GM21723 (cell line): ENCODE measurements around the gene SFMBT2.
"Not testable (repeated sequence)": the region's sequence is repeated elsewhere in the genome, so short reads cannot be mapped to it uniquely, and the experiment has no call there.

ENCODE experiments used
- ATAC-seq: cut with Tn5 transposase; IDR thresholded peaks from one replicate; pipeline ENCODE4 v1.9.1; 2021; ENCODE audit warnings: mild to moderate bottlenecking, moderate library complexity; ENCODE audit not compliant: unreplicated experiment

SFMBT2 gene

DNA sequence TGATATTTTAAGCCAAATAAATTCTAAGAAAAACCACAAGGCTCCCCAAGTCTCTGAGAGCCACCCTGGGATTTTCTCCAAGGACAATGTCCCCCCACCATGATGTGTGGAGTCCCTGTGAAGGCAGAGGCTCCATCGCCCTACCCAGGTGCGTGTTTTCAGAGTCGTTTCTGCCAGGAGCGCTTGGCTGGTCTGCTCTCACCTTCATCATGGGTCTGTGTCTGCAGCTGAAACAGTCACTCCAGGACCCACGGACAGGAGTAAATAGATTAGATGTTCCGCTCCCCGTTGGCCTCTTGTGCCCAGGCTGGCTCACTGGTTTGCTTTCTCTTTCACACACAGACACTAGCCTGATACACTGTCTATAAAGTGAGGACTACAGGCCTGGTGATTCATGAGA, 217.5 kb downstream of the SFMBT2 start:
- no peak for ATAC-seq

DNA sequence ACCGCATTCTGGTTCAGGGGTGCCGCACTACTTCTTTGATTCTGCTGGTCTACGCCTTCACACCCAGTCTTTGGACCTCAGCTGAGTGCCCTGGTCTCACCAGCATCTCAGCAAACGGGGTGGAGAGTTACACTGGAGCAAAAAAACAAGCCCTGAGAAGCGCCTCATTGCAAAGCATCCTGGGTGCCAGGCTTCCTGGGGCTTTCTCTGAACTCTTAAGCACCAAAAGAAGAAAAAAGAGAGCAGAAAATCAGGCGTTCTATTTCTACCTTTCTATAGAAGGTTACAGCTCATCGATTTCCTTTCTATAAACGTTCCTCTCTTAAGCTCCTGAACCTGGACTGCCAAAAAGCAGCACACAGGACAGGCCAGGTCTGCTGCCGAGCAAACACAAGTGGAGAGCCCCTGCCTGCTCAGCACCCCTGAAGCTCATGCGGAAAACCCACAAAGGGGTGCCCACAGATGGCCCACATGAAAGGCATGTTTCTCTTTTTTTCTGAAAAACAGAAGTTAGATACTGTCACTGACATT, 217.9 kb downstream of the SFMBT2 start:
- ATAC-seq, result no peak

DNA sequence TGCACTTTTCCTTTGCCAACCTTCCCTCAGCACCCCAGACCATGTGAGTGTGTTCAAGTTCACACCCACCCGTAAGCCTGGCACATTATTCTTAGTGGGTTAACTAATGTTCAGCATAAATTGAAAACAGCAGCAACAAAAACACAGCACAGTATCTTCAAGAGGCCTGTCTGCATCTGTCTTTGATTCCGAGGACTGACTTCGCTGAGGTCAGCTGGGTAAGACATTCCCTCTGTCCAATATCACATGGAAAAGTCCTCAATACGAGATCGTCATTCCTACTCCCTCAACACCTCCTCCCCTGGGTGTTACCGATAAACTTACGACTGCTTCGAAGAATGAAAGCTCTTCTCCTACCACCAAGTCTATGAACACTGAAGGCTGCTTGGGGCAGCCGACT, 218.8 kb downstream of the SFMBT2 start:
- no peak for ATAC-seq

DNA sequence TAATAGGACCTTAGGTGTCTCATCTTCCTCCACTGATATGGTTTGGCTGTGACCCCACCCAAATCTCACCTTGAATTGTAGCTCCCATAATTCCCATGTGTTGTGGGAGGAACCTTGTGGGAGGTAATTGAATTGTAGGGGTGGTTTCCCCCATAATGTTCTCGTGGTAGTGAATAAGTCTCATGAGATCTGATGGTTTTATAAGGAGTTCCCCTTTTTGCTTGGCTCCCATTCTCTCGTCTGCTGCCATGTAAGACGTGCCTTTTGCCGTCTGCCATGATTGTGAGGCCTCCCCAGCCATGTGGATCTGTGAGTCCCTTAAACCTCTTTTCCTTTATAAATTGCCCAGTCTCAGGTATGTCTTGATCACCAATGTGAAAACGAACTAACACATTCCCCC, 220.1 kb downstream of the SFMBT2 start:
- not testable (repeated sequence) for ATAC-seq

DNA sequence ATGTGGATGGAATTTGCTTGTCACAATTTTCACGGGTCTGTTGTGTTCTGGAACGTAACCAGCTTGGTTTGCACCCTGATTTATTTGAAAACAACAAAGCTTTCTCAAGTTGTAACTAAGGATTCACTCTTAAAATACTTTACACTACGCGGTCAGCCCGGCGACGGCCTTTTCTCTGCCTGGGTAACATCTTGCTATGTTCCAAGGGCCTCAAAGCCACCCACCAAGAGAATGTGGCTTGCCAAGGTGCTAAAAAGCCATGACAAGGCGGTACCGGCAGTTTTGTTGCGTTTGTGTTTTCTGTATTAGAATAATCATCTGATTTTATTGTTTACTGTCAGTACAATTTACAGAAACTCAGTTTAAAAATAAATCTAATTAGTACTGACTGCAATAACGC, 220.9 kb downstream of the SFMBT2 start:
- ATAC-seq, result no peak

DNA sequence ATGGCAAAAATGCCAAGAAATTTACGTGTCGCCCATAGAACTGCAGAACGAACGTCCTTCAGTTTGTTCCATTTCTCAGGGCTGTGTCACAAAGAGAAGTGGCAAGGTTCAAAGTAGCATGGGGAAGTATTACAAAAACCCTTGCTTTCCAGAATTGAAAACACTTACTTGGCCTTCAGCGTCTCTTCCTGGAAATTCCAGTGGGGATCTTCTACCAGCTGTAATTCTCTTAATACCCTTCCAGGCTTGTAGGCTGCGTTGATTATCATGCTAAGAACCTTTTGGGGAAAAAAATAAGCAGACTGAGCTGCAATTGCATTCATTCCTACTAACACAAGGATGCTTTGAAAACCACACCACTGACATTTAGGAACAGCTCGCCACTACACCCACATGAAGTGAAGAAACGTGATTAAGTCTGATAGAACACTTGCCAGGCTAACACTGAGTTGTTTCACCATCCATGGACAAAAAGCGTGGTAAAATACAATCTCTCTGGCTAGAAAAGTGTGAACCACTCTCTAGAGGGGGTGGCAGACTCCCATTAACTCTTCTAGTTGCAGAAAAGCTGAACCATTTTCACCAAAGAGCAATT, 222.3 kb downstream of the SFMBT2 start:
- ATAC-seq, result no peak

DNA sequence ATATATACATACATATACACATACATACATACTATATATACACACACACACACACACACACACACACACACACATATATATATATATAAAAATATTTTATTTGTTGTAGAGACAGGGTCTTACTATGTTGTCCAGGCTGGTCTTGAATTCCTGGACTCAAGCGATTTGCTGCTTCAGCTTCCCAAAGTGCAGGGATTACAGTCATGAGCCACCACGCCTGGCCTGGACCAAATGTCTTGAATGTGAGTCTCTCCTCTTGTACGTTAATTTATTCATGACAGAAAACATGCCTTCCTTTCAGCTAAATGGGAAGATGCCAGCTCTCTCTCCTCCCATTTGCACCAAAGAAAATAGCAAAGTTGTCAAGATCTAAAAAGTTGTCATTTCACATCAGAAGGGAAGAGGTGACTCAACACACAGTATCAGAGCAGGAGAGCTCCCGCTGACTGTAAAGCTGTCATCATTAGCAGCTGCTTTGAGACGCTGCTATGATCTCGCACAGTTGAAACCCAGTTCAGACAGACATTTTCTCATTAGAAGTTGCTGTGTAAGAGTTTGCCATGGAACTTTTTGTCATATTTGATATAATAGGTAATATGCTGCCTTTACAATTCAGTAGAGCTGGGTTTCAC, 224.3 kb downstream of the SFMBT2 start:
- ATAC-seq, result no peak

DNA sequence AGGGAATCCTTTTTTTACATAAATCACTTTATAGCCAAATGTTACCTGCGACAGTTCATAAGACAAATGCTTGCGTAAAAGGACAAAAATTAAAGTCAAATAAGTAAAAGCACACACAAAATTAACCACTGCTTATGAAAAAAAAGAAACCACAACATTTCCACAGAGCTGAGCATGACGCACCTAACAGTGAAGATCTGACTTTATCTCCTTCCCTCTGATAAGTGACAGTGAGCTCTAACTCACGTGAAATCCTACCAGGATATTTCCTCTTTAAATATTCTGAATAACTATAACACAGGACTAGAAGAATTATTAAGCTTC, 225.5 kb downstream of the SFMBT2 start:
- no peak for ATAC-seq

DNA sequence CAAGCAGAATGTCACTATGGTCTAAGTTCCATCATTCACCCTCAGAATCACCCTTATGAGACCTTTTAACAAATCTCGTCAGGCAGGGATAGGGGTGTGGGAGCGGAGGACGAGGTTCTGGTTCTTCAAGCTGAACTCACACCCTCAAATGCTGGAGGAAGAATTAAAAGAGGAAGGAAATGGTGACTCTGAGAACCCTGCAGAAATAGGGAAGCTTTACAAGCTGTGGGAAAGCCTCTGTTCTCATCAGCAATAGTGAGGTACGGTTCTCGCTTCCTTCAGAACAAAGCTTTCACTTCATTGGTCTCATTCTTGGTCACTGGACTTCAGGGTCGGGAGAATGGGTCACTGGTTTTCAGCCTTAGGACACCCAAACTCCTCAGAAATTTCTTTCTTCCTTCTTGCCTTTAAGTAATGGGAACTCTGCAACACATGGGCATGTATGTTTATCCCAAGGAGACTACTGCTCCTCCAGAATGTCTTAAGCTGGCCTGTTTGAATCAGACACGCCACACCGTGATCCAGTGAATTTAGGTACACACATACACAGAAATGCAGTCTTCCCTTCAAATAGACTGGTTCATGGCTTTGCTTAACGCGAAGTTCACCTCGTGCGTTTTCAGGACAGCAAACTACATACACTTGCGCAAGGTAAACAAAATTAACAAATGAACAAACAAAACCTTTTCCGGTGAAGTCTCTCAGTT, 226.0 kb downstream of the SFMBT2 start:
- ATAC-seq, result peak; percentile 78

DNA sequence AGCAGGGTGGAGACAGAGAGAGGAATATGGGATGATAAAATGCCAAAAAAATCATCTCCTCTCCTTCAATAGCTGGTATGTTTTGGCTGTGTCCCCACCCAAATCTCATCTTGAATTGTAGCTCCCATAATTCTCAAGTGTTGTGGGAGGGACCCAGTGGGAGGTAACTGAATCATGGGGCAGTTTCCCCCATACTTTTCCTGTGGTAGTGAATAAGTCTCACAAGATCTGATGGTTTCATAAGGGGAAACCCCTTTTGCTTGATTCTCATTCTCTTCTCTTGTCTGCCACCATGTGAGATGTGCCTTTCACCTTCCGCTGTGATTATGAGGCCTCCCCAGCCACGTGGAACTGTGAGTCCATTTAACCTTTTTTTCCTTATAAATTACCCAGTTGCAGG, 226.7 kb downstream of the SFMBT2 start:
- not testable (repeated sequence) for ATAC-seq

DNA sequence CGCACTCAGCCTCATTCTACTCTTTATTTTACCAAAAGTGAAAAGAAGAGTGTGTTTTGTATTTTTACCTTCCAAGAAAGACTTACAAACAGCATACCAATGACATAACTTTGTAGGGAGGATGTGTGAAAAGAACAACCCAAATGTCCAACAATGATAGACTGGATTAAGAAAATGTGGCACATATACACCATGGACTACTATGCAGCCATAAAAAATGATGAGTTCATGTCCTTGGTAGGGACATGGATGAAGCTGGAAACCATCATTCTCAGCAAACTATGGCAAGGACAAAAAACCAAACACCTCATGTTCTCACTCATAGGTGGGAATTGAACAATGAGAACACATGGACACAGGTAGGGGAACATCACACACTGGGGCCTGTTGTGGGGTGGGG, 228.5 kb downstream of the SFMBT2 start:
- not testable (repeated sequence) for ATAC-seq

DNA sequence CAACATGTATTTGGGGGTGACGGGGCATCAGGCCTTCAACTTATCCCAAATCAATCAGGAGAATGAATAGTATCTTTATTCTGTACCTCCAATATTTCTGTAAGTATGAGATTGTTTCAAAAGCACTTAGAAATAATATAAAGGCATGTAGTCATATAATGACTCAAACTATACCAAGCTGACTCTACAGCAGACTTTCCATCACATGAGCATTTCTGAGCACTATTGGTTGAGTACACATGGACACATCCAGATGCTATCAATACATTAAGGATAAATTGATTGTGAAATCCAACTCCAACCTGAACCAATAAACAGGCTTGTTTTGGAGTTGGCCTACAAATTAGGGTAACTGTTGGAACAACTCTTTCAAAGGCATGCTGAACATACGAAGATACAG, 229.4 kb downstream of the SFMBT2 start:
- ATAC-seq, result no peak

DNA sequence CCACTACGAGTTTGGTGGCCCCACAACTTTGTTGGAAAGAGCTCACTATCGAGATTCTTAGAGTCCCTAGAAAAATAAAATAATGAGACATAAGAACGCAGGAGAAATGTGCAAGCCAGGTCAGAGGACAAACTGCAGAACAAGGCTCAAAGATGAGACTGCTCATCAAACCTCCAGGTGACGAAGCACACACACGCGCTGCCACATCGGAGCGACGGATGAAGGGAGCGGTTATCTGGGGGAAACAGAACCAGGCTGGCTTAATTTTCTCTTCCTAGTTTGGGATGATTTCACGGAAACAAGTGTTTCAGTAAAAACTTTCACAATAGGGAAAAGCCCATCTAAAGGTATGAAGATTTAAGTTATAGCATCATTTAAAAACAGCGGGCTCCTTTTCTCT, 231.3 kb downstream of the SFMBT2 start:
- no peak for ATAC-seq

DNA sequence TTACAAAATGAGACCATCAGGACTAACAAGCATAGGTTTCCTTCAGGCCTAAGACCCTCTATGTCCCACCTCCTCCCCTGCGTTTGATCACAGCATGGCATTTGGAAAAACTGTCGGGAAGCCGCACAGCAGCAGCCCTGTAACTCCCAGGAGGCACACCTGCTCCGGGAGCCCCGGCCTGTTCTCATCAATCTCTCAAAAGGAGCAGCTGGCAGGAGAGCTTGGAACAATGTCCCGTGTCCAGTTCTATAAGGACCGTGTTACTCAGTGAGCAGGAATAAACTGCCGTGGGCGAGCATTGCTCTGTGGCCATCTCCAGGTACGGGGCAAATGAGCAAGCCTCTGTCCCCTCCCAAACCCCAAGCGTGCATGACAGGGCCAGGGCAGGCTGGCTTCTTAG, 236.9 kb downstream of the SFMBT2 start:
- ATAC-seq, result no peak

DNA sequence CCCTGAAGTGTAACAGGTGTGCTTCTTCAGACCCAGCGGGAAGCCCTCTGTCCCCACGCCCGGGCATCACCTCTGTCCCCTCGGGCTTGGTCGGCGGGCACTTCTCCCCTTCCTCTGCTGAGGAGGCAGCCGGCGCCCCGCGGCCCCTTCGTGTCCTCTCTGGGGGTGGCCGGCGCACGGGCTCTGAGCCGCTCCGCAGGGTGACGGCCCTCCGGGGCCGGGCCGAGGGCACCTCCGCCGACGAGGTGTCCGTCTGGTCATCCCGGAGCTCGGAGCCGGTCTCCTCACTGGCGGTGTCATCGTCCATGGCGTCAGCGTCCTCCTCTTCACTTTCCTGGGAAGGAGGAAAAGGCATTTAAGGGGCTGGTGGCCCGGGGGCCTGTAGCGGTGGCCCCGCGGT, 239.0 kb downstream of the SFMBT2 start:
- no peak for ATAC-seq

DNA sequence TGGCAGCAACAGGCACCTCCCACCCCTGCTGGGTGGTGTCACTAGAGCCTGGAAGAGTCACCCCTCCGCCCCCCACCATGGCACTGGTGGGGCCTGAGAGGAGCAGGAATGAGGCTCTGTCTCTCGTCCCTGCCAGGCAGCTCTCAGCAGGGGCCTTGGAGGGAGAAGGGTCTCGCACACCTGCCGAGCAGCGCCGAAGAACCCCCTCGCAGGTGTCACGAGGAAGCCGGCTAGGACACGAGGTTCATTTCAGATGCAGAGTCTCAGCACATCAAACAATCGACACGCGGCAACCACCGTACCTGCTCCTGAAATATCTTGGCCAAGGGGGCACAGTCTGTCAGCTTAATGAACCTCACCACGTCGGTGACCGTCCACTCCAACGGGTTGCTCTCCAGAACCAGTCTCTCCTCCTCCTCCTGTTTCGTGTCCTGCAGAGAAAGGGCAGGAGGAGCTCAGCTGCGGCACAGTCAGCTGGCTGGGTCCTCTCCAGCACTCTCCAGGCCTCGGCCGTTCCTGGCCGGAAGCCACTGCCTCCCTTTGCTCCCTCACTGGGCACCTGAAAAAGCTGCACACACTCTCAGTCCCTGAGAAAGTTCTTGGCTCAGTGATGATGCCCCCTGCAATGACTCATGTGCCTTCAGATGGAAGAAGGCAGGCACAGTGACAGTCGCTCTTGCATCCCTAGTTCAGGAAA, 240.1 kb downstream of the SFMBT2 start:
- no peak for ATAC-seq

DNA sequence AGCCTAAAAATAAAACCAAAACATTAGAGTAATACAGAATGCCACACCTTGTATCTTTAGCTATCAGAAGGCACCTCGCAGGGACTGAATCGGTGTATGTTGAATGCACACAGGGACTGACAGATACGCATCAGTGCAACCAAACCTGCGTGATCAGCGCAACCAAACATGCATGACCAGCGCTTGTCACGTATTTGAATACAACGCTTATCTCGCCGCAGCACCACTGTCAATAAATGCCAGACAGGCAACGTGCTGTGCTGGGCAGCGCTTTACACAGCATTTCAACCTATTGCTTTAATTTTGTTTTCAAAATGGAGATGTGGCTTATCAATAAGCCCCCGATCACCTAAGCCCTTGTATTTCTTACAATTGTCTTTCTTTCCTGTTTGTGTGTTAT, 242.4 kb downstream of the SFMBT2 start:
- ATAC-seq, result no peak

DNA sequence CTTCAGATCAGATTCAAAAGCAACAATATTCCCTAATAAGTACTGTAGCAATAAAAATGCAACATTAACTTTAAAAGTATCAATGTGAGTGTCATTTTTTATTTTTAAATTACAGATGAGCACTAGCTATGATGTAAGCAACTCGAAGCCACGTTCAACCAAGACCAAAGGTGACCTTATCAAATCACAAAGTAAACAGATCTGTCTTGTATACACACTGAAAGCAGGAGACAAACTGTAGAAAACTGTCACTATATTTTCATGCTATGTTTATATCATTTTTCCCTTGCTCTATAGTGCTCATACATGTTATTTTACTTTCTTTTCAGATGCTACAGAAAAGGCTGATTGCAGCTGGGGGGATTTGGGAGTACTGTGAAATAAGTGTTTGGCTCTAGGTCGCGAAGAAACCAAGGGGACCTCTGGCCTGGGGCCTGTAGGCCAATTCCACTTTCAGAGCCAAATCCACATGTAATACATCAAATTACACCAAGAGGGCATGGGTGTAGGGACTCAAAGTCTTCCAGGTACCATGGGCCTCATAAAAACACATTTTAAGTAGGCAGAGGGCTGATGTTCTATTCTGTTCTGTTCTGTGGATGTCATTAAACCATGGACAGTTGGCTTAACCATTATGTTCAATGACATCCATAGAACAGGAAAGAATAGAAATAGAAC, 245.2 kb downstream of the SFMBT2 start:
- ATAC-seq, result no peak

DNA sequence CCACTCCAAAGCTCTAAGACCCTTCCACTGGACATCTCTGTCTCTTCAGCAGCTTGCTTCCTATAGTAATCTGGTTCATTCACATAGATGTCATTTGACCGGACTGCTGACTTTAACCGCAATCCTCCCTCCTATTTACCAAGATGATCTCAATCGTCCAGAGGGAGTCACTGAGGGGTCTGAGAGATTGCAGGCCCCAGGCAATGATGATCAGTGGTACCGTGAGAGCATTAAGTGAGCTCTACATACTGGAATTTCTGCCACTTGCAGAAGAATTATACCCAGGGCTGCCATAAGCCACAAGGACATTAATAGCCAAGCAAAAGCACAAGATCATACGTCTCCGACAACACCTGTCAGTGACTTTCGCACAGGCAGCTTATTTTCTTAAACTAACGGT, 245.9 kb downstream of the SFMBT2 start:
- ATAC-seq, result no peak

DNA sequence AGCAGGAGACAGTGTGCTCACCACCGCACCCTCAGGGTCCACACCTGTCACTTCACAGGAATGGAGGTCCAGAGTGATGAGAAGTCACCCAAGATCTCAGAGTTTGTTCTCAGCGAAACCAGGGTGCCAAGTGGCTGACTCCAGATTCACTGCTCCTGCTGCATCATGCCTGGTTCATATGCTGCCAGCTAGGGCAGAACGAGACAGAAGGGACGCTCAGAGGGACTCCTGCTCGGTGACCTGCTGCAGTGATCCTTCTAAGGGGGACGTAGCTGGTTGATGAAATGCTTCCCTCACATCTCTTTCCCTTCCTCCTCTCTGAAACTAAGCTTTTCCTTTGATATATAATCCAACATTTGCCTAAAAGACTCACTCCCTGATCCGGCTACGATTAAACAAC, 248.5 kb downstream of the SFMBT2 start:
- no peak for ATAC-seq
